Thoracic aorta (tissue), 2 donors: Measurements from ENCODE around the gene MED9. TPM values are rescaled to one million over a fixed set of nuclear protein-coding genes. Genes with fewer than 3 reads are reported as not detected.

Experiments used
- ATAC-seq: fragments of 150-250 bp; one replicate; pipeline ENCODE4 v1.8.0; 2017; ENCODE audit warnings: low read depth; ENCODE audit not compliant: insufficient number of reproducible peaks, low FRiP score
- DNase-seq: peaks from one replicate; pipeline ENCODE4 v3.0.0-alpha.2; 2020; ENCODE audit warnings: low spot score
- H3K27ac ChIP-seq, 2 donors: fragments of 200-600 bp; sonication (generic); 1 replicate in 1 of 2; 2 replicates in 1 of 2; pipeline ENCODE4 v1.5.1; 2016; ENCODE audit warnings: mild to moderate bottlenecking in 2 of 2, moderate library complexity in 2 of 2
- H3K27me3 ChIP-seq: fragments of 200-600 bp; sonication (generic); replicated peaks from 2 replicates; pipeline ENCODE4 v1.6.0; 2016; ENCODE audit warnings: mild to moderate bottlenecking; ENCODE audit not compliant: insufficient read depth
- H3K36me3 ChIP-seq: fragments of 200-600 bp; sonication (generic); one replicate; pipeline ENCODE4 v1.5.1; 2016
- H3K4me1 ChIP-seq, 2 donors: fragments of 200-600 bp; sonication (generic); 1 replicate in 1 of 2; 2 replicates in 1 of 2; pipeline versions ENCODE4 v1.5.1 to v1.6.0; 2016; ENCODE audit warnings: low read depth in 2 of 2, mild to moderate bottlenecking in 1 of 2; ENCODE audit not compliant: control insufficient read depth in 1 of 2
- H3K4me3 ChIP-seq: fragments of 200-600 bp; sonication (generic); 2 replicates; pipeline ENCODE4 v1.5.1; 2016; ENCODE audit warnings: mild to moderate bottlenecking
- H3K9me3 ChIP-seq: fragments of 200-600 bp; sonication (generic); 2 replicates; pipeline ENCODE4 v1.5.1; 2016
- total RNA-seq, 2 donors: library from RNA; depleted of rRNA; stranded (reverse); fragments of >200 nt; gene quantifications; one replicate each; pipeline versions ENCODE4 v1.1.0 to v1.2.3, GENCODE V29; 2016
- TF ChIP-seq, protein P1 (sequence below): fragments of 200-600 bp; sonication (generic); IDR thresholded peaks from one replicate; pipeline ENCODE4 v1.5.1; 2019; ENCODE audit warnings: antibody characterized with exemption

MED9 gene
- total RNA-seq, 2 donors from 2014 or later, result 6.6 to 15.2 TPM

DNA sequence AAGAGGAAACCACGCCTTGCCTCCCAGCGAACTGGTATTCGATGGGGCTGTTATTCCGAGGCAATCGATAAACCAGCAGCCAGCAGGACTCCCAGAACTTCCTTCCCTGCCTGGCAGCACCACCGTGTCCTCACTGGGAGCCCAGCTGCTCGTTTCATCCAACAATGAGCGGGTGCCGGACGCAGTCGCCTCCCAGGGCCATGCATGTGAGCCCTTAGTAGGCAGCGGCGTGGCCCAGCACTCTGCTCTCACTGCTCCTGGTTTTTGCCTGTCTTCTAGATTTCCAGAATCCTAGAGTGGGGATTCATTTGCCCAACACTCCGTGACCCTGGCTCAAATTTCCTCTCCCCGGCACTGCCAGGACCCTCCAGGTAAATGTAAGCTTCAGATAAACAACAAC is 48.5 kb downstream of the MED9 start:
- TF ChIP-seq, protein P1, sequence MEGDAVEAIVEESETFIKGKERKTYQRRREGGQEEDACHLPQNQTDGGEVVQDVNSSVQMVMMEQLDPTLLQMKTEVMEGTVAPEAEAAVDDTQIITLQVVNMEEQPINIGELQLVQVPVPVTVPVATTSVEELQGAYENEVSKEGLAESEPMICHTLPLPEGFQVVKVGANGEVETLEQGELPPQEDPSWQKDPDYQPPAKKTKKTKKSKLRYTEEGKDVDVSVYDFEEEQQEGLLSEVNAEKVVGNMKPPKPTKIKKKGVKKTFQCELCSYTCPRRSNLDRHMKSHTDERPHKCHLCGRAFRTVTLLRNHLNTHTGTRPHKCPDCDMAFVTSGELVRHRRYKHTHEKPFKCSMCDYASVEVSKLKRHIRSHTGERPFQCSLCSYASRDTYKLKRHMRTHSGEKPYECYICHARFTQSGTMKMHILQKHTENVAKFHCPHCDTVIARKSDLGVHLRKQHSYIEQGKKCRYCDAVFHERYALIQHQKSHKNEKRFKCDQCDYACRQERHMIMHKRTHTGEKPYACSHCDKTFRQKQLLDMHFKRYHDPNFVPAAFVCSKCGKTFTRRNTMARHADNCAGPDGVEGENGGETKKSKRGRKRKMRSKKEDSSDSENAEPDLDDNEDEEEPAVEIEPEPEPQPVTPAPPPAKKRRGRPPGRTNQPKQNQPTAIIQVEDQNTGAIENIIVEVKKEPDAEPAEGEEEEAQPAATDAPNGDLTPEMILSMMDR, result no peak
- DNase-seq, result no peak
- Histone ChIP-seq H3K4me1 (no peaks in the 10 kb centered on the region), H3K27me3 (no peaks in the 10 kb centered on the region), H3K4me3 (no peak overlapping the region), H3K9me3 (no peaks in the 10 kb centered on the region), H3K36me3 (no peaks in the 10 kb centered on the region), H3K27ac (no peak overlapping the region)
- no peak for ATAC-seq

DNA sequence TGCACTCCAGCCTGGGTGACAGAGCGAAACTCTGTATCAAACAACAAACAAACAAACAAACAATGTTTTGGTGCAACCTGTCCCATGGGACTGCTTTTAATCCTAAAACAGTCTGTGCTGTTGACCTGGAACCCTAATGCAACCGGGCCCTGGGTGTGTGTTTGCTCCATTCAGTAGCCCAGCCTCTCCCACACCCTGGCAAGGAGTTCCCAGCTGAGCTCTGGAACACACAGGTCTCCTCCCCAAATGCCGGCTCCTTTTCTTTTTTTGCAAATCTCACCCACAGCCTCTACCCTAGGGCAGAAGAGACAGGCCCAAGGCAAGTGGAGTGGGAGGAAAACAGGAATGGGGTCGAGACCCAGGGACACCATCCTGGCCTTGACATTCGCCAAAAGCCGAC is 49.2 kb downstream of the MED9 start:
- DNase-seq (no peak), ATAC-seq (no peak)
- Histone ChIP-seq H3K27me3 (no peaks in the 10 kb centered on the region), H3K4me1 (no peaks in the 10 kb centered on the region), H3K27ac (no peak overlapping the region), H3K4me3 (no peak overlapping the region), H3K36me3 (no peaks in the 10 kb centered on the region), H3K9me3 (no peaks in the 10 kb centered on the region)
- TF ChIP-seq, protein P1, result no peak

DNA sequence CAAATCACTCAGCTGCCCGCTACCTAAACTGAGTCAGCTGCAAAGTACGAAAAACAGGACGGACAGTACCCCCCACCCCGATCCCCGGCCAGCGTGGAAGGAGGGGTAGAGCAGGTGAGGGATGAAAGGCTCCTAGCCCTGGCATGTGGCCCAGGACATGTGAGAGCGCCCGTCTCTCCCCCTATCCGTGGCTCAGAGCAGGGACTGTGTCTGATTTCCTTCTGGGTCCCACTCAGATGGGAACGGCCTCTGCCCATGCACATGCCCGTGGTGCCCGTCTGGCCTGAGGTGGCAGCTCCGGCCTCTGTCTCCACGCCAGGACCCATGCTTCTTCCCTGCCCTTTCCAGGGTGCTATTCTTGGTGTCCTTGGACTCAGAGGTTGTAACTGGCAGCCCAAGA is 49.6 kb downstream of the MED9 start:
- Histone ChIP-seq H3K27me3 (no peaks in the 10 kb centered on the region), H3K9me3 (no peaks in the 10 kb centered on the region), H3K4me3 (no peak overlapping the region), H3K27ac (no peak overlapping the region), H3K36me3 (no peaks in the 10 kb centered on the region), H3K4me1 (no peaks in the 10 kb centered on the region)
- no peak for ATAC-seq
- TF ChIP-seq, protein P1, result no peak
- no peak for DNase-seq

DNA sequence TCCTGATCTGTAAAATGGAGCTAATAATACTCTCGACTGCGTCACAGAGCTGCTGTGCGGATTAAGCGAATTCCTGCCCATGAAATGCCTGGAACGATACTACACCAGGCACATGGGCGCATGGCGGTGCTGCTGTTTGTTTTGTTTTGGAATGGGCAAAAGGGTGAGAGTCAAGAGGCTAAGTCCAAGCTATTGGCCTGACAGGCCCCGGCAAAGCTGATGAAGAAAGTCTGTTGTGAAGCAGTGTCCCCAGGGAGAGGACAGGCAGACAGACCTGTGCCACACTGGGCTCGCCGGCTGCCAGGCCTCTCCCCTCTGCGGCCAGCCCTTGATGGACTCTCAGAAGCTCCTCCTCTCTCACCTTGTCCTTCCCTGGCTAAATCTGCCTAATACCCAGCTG is 50.7 kb downstream of the MED9 start:
- DNase-seq (no peak), ATAC-seq (no peak)
- Histone ChIP-seq H3K27me3 (no peaks in the 10 kb centered on the region), H3K9me3 (no peaks in the 10 kb centered on the region), H3K4me1 (no peaks in the 10 kb centered on the region), H3K36me3 (no peaks in the 10 kb centered on the region), H3K27ac (no peak overlapping the region), H3K4me3 (no peak overlapping the region)
- TF ChIP-seq, protein P1, result no peak

DNA sequence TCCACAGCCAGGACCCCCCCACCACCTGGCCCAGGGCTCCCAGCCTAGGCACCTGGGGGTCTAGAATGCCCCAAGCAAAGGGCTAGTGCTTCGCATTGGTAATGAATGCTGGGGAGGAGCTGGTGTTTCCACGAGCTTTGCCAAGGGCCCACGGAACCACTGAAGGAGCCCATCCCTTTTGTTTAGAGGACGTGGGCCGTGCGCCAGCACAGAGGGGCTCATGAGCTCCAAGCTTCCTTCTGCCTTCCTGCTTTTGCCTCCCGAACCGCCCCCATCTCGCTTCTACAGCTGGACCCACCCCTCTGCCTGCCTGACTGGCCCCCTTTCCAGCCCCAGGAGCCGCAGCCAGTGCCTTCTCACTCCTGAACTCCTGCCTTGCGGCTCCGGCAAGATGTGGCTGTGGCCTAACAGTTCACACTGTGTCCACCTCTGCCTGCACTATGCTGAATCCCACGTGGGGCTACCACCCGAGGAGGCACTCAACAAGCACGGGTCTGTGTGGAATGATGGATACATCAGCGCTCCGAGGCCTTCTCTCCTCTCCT is 51.2 kb downstream of the MED9 start:
- TF ChIP-seq, protein P1, result no peak
- no peak overlapping the region for H3K27ac ChIP-seq
- H3K36me3 ChIP-seq, result no peaks in the 10 kb centered on the region
- H3K4me1 ChIP-seq, result no peaks in the 10 kb centered on the region
- DNase-seq (no peak), ATAC-seq (no peak)
- H3K9me3 ChIP-seq, result no peaks in the 10 kb centered on the region
- H3K27me3 ChIP-seq, result no peaks in the 10 kb centered on the region
- H3K4me3 ChIP-seq, result no peak overlapping the region
